ENCODE data around the gene COL2A1. TPM values are rescaled to one million over a fixed set of nuclear protein-coding genes. Genes with fewer than 3 reads are reported as not detected.
A peak's percentile ranks its signal among the peaks of the same experiment; 100 is the strongest.

COL2A1 gene
- total RNA-seq, 1 experiment from 2014 or later, result 10.8 TPM

DNA sequence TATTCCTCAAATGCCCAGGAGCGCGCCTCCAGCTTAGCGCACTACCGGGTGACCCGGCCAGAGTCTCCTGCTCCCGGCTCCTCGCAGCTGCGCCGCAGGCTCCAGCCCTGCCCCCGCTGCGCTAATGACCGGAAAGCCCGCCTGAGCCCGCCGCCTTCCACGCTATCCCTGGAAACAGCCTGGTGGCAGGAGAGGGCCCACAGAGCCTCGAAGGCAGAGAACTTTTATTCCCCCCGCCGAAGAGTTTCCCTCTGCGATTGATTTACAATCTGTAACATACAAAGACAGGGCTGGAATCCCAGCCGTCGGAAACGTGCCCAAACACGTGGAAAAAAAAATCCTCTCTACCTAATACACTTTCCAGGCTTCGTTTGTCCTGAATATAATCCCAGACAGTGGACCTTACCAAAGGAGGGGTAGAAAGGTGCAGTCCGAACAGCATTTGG is 1.5 kb downstream of the COL2A1 start:
- Histone ChIP-seq H3K4me2 (ENCODE audit: insufficient read depth, insufficient read length, low read length) (peak overlapping the region; percentile 69), H4K8ac (replicated peaks; ENCODE audit: insufficient read length, low read depth, low read length) (no peak overlapping the region), H3K4me1 (ENCODE audit: insufficient read depth, low read length) (peaks cover 3% of the 10 kb centered on the region), H2BK120ac (ENCODE audit: low read depth, low read length, poor library complexity, severe bottlenecking) (no peak overlapping the region), H3K27ac (ENCODE audit: insufficient read length, low read depth, low read length) (no peak overlapping the region), H3K18ac (ENCODE audit: insufficient read length, low read depth, low read length) (no peak overlapping the region), H4K20me1 (ENCODE audit: control insufficient read depth, insufficient read depth, insufficient read length) (peaks cover 3% of the 10 kb centered on the region), H3K4ac (ENCODE audit: low read depth, low read length) (no peak overlapping the region), H4K91ac (ENCODE audit: insufficient read length, low read depth, low read length) (no peak overlapping the region), H2BK5ac (ENCODE audit: insufficient read length, low read length) (no peak overlapping the region), H3T11ph (ENCODE audit: low read length) (no peak overlapping the region), H3K79me1 (ENCODE audit: insufficient read depth, low read depth, low read length, poor library complexity, severe bottlenecking) (no peaks in the 10 kb centered on the region), H4K5ac (ENCODE audit: insufficient read length, low read depth, low read length) (no peak overlapping the region), H3K27me3 (ENCODE audit: insufficient read depth, low read length) (peaks cover 80% of the 10 kb centered on the region), H2BK12ac (ENCODE audit: insufficient read length, low read depth, low read length) (no peak overlapping the region), H2BK20ac (ENCODE audit: low read depth, low read length, poor library complexity, severe bottlenecking) (no peak overlapping the region), H3K56ac (ENCODE audit: insufficient read length, low read depth, low read length) (no peak overlapping the region), H3K14ac (ENCODE audit: insufficient read depth, low read length) (no peak overlapping the region), H3K23ac (ENCODE audit: insufficient read length, low read depth, low read length) (no peak overlapping the region), H2AFZ (ENCODE audit: low read length) (no peak overlapping the region), H3K9ac (ENCODE audit: extremely low read depth, insufficient read length, low read length) (no peak overlapping the region), H3K79me2 (ENCODE audit: insufficient read depth, low read length) (no peaks in the 10 kb centered on the region), H3K23me2 (ENCODE audit: insufficient read length, low read depth, low read length, poor library complexity, severe bottlenecking) (peaks cover 31% of the 10 kb centered on the region), H2BK15ac (ENCODE audit: low read depth, low read length) (no peak overlapping the region), H3K9me3 (ENCODE audit: control insufficient read depth, low read depth, low read length) (no peaks in the 10 kb centered on the region), H2AK5ac (ENCODE audit: insufficient read length, low read length) (no peak overlapping the region)
- no CpG with 5 or more reads among the region's 26 CpGs for WGBS (ENCODE audit: extremely low coverage, insufficient read length, low lambda C conversion rate)
- H3K4me1 Mint-ChIP-seq, result peaks cover 53 to 60% of the 10 kb centered on the region in 2 experiments
- no peak for DNase-seq
- H3K36me3 Mint-ChIP-seq (ENCODE audit: insufficient read depth in 1 of 3, low read depth in 3 of 3), result no peaks in the 10 kb centered on the region
- TF ChIP-seq, protein P1, sequence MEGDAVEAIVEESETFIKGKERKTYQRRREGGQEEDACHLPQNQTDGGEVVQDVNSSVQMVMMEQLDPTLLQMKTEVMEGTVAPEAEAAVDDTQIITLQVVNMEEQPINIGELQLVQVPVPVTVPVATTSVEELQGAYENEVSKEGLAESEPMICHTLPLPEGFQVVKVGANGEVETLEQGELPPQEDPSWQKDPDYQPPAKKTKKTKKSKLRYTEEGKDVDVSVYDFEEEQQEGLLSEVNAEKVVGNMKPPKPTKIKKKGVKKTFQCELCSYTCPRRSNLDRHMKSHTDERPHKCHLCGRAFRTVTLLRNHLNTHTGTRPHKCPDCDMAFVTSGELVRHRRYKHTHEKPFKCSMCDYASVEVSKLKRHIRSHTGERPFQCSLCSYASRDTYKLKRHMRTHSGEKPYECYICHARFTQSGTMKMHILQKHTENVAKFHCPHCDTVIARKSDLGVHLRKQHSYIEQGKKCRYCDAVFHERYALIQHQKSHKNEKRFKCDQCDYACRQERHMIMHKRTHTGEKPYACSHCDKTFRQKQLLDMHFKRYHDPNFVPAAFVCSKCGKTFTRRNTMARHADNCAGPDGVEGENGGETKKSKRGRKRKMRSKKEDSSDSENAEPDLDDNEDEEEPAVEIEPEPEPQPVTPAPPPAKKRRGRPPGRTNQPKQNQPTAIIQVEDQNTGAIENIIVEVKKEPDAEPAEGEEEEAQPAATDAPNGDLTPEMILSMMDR (conservative IDR thresholded peaks at IDR 0.05), result no peak
- H3K27me3 Mint-ChIP-seq (ENCODE audit: low read depth), result peaks cover 99% of the 10 kb centered on the region
- no peak overlapping the region for H3K27ac Mint-ChIP-seq
- peaks cover 0 to 2% of the 10 kb centered on the region in 2 experiments; a peak in 2 of 5 replicates for H3K9me3 Mint-ChIP-seq
- peak overlapping the region in 1 of 2 experiments; percentile 86; a peak in 2 of 5 replicates for H3K4me3 Mint-ChIP-seq

Measured in H9 (cell line).